Esophagus squamous epithelium (tissue), 4 donors: ENCODE data around the gene RIPK3.

Experiments
- CTCF ChIP-seq, 6 experiments: fragments of 450-650 bp in 4 of 6; fragments of 200-600 bp in 2 of 6; sonication (generic) in 2 of 6; IDR thresholded peaks; one replicate each; pipeline ENCODE4 v1.5.1; 2016 to 2019; ENCODE audit warnings: antibody characterized with exemption in 6 of 6, mild to moderate bottlenecking in 4 of 6, moderate library complexity in 4 of 6
- POLR2A ChIP-seq, 4 donors: fragments of 450-650 bp; IDR thresholded peaks; one replicate each; pipeline ENCODE4 v1.6.1; 2017; ENCODE audit warnings: antibody characterized with exemption in 4 of 4, mild to moderate bottlenecking in 4 of 4, moderate library complexity in 3 of 4

GRCh38 chr14:24370748-24371147 is 31.0 kb upstream of the RIPK3 start:
- TF ChIP-seq CTCF (IDR thresholded peaks at IDR 0.05) (no peak), POLR2A (IDR thresholded peaks at IDR 0.05) (no peak)
